Activated CD4-positive, alpha-beta T cell treated with anti-CD3 and anti-CD28 coated beads, Interleukin-2, amount 50 U/mL, for 1 hour (primary cell): Measurements from ENCODE around the gene NR6A1.

ENCODE experiments used
- DNase-seq: peaks from one replicate; pipeline ENCODE4 v3.0.0-alpha.2; 2020

NR6A1 gene

GRCh38 chr9:124600407-124600806, 170.7 kb downstream of the NR6A1 start:
- DNase-seq, result no peak

- no peak for DNase-seq
These were observed 171.9 kb downstream of the NR6A1 start for GRCh38 chr9:124599121-124599795.

GRCh38 chr9:124598048-124598447, 173.1 kb downstream of the NR6A1 start:
- DNase-seq, result no peak

GRCh38 chr9:124596172-124596839, 174.8 kb downstream of the NR6A1 start:
- no peak for DNase-seq

- DNase-seq, result no peak
These were observed 175.4 kb downstream of the NR6A1 start for GRCh38 chr9:124595743-124596142.

GRCh38 chr9:124594673-124595072, 176.4 kb downstream of the NR6A1 start:
- no peak for DNase-seq

GRCh38 chr9:124594225-124594624, 176.9 kb downstream of the NR6A1 start:
- no peak for DNase-seq

- no peak for DNase-seq
These were observed 177.5 kb downstream of the NR6A1 start for GRCh38 chr9:124593651-124594058.

GRCh38 chr9:124593200-124593599, 177.9 kb downstream of the NR6A1 start:
- no peak for DNase-seq

GRCh38 chr9:124590889-124591641, 180.0 kb downstream of the NR6A1 start:
- DNase-seq, result no peak

- DNase-seq, result no peak
These were observed 186.5 kb downstream of the NR6A1 start for GRCh38 chr9:124584631-124585030.

- DNase-seq, result no peak
These were observed 188.0 kb downstream of the NR6A1 start for GRCh38 chr9:124583134-124583533.

GRCh38 chr9:124580186-124580585, 190.9 kb downstream of the NR6A1 start:
- DNase-seq, result no peak

GRCh38 chr9:124576751-124577150, 194.4 kb downstream of the NR6A1 start:
- DNase-seq, result no peak

- DNase-seq, result no peak
These were observed 196.4 kb downstream of the NR6A1 start for GRCh38 chr9:124574534-124575375.

- DNase-seq, result no peak
These were observed 200.0 kb downstream of the NR6A1 start for GRCh38 chr9:124570942-124571666.

GRCh38 chr9:124569942-124570341, 201.2 kb downstream of the NR6A1 start:
- DNase-seq, result no peak

- no peak for DNase-seq
These were observed 203.7 kb downstream of the NR6A1 start for GRCh38 chr9:124567362-124567761.

GRCh38 chr9:124562328-124562727, 208.8 kb downstream of the NR6A1 start:
- DNase-seq, result no peak

- DNase-seq, result no peak
These were observed 211.2 kb downstream of the NR6A1 start for GRCh38 chr9:124559871-124560270.

- DNase-seq, result no peak
These were observed 212.2 kb downstream of the NR6A1 start for GRCh38 chr9:124558777-124559470.

GRCh38 chr9:124557895-124558294, 213.2 kb downstream of the NR6A1 start:
- DNase-seq, result no peak
